Stimulated activated CD8-positive, alpha-beta memory T cell treated with anti-CD3 and anti-CD28 coated beads, Interleukin-7, amount 100 ng/mL, for 1 hour (primary cell): ENCODE data around the gene TEDC1.

Experiments used
- DNase-seq, 2 donors: peaks; one replicate each; pipeline ENCODE4 v3.0.0-alpha.2; 2020; ENCODE audit warnings: low read depth in 2 of 2

TEDC1 gene

GRCh38 chr14:105458010-105458409, 33.0 kb upstream of the TEDC1 start:
- DNase-seq, result no peak

- DNase-seq, result no peak
Measured at GRCh38 chr14:105458571-105458970, 32.5 kb upstream of the TEDC1 start.

- DNase-seq, result no peak
Measured at GRCh38 chr14:105460116-105460515, 30.9 kb upstream of the TEDC1 start.

GRCh38 chr14:105460616-105461015, 30.4 kb upstream of the TEDC1 start:
- DNase-seq, result no peak

- DNase-seq, result no peak
Measured at GRCh38 chr14:105461903-105462302, 29.1 kb upstream of the TEDC1 start.

GRCh38 chr14:105464501-105464900, 26.5 kb upstream of the TEDC1 start:
- DNase-seq, result no peak

GRCh38 chr14:105465209-105466031, 25.6 kb upstream of the TEDC1 start:
- DNase-seq, result no peak

GRCh38 chr14:105466531-105467248, 24.4 kb upstream of the TEDC1 start:
- no peak for DNase-seq

- DNase-seq, result no peak
Measured at GRCh38 chr14:105467249-105467941, 23.7 kb upstream of the TEDC1 start.

- DNase-seq, result no peak
Measured at GRCh38 chr14:105467942-105468471, 23.0 kb upstream of the TEDC1 start.

- DNase-seq, result no peak
Measured at GRCh38 chr14:105468621-105469241, 22.3 kb upstream of the TEDC1 start.

- no peak for DNase-seq
Measured at GRCh38 chr14:105469456-105470349, 21.3 kb upstream of the TEDC1 start.

GRCh38 chr14:105470350-105471296, 20.4 kb upstream of the TEDC1 start:
- no peak for DNase-seq

GRCh38 chr14:105471297-105471821, 19.7 kb upstream of the TEDC1 start:
- no peak for DNase-seq

- no peak for DNase-seq
Measured at GRCh38 chr14:105471823-105472485, 19.1 kb upstream of the TEDC1 start.

- DNase-seq, result no peak
Measured at GRCh38 chr14:105472486-105472991, 18.5 kb upstream of the TEDC1 start.

- DNase-seq, result no peak
Measured at GRCh38 chr14:105473033-105473676, 17.9 kb upstream of the TEDC1 start.
